Forelimb muscle (tissue), 1 donor: ENCODE measurements around the gene DLGAP1. TPM values are rescaled to one million over a fixed set of nuclear protein-coding genes. Genes with fewer than 3 reads are reported as not detected.
"Not testable (repeated sequence)": the region's sequence is repeated elsewhere in the genome, so short reads cannot be mapped to it uniquely, and the experiment has no call there.

Experiments
- DNase-seq: peaks from one replicate; pipeline ENCODE4 v3.0.0-alpha.2; 2013; ENCODE audit warnings: low read depth
- polyA plus RNA-seq: library from polyadenylated mRNA; unstranded; fragments of 120-200 nt; gene quantifications from one replicate; pipeline ENCODE4 v1.2.1, GENCODE V29; 2013; ENCODE audit not compliant: insufficient read length

Gene DLGAP1
- 1.9 TPM for polyA plus RNA-seq

DNA sequence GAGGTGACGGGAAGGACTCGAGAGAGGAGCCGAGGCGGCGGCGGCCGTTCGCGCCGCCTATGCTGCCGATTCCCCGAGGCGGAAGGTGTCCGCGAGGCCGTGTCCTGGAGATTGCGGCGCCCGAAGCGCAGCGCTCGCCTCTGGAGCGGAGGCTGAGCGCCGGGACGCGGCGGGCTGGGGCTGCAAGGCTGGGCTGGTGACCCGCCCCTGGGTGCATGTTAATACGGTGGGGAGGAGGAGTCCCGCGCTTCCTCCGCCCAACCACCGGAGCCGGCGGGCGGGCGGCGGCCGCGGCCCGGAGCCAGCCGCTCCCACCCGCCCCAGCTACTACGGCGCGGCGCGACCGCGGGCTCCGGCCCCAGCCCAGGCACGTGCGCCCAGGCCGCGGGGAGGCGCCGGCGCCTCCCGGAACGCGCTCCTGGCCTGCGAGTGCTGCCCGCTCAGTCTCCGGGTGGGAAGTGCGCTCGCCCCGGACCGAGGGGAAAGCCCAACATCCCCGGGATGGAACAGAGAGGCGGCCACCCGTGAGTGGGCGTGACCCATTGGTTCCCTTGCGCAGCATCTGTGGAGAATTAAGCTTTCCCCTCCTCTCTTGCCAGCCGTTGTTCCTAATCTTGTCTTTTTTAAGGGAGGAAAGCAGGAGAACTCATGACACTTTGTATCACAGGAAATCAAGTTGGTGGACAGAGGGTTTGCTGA is at the start of gene DLGAP1:
Gene DLGAP1 (minus strand): TSS at position 195 of the 699 bp plus-strand sequence.
- DNase-seq, result peak; percentile 25

DNA sequence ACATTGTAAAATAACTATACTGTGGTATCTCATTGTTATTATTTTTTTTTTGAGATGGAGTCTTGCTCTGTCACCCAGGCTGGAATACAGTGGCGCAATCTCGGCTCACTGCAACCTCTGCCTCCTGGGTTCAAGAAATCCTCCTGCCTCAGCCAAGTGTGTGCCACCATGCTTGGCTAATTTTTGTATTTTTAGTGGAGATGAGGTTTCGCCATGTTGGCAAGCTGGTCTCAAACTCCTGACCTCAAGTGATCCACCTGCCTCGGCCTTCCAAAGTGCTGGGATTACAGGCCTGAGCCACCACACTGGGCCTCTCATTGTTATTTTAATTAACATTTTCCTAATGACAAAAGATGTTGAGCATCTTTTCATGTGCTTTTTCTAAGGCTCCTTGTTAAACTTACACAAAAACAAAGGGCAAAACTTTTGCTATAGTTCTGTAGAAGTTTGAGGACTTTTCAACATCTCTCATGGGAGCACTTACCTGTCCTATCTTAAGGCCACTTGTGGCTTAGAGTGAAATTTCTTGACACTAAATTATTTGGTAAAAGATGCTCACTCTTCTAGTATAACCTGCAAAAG is 39.7 kb upstream of the DLGAP1 start:
- not testable (repeated sequence) for DNase-seq

GRCh38 chr18:4468511-4468910 is 13.4 kb upstream of the DLGAP1 start:
- no peak for DNase-seq

DNA sequence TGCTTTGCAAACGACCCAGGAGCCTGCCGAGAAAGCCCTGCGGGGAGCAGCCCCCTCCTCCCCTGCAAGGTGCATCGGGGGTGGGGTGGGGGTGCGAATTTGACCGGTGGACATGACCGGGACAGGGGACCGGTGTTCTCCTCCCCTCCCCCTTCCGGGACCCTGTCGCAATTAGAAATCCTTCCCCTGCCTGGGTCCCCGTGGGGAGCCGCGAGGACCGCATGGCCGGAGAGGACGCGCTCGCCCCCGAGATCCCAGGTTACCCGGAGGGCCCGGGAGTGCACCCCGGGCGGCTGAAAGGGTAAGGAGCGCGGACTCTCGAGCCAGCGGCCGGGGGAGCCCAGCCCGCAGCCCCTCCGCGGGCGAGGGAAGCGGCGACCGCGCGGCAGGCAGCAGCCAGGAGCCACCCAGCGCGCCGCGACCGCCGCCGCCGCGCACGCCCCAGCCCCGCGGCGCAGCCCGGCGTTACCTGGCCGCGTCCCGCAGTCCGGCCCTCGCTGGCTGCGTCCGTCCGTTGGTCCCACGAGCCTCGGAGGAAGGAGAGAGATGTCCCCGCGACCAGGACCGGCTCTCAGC is 482 bp downstream of the DLGAP1 start:
- DNase-seq, result no peak

- DNase-seq, result no peak
These were observed 1.1 kb downstream of the DLGAP1 start for GRCh38 chr18:4453874-4454536.

- no peak for DNase-seq
These were observed 1.6 kb downstream of the DLGAP1 start for GRCh38 chr18:4453567-4453873.

DNA sequence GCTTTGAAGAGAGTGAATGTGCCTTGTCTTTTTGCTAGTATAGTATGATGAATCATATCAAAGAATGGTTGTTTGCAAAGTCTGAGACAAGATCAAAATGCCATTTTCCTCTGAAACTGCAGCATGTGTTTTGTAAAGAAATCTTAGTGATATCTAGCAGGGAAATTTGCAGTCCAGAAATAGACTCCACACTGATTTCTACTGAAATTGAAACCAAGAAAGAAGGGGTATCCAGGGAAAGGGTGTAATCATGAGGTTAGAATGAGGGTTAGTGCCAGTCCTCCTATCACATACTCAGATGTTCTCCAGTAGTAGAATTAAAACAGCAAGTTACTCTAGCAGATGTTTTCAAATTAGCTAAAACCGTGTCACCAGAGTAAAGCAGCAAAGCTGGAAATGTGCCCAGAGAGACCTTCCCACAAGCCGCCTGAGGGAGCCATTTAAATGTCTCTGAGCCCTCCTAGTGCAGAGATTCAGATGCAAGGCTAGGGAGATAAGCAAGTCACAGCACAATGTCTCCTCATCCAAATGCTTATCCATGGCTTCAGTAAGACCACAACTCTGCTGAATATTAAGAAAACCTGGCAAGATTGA is 4.9 kb downstream of the DLGAP1 start:
- DNase-seq, result no peak

GRCh38 chr18:4445902-4446301 is 9.2 kb downstream of the DLGAP1 start:
- DNase-seq, result no peak

DNA sequence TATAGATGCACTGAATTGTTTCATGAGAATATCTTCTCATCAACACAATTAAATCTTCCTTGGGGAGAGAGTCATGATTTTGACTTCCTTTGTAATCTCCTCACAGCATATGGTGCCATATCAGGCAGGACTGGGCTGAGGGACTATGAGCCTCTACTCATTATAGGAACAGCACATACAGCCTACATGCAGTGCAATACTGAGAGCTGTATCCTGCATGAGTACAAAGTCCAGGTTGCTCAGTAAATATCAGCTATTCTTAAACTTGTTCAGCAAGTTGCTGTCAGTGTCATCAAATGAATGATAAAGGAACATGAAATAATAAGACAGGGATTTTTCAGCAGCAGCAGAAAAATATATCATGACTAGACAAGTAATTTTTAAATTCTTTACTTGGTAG is 10.8 kb downstream of the DLGAP1 start:
- DNase-seq, result no peak

- DNase-seq, result no peak
These were observed 14.0 kb downstream of the DLGAP1 start for GRCh38 chr18:4441098-4441497.

DNA sequence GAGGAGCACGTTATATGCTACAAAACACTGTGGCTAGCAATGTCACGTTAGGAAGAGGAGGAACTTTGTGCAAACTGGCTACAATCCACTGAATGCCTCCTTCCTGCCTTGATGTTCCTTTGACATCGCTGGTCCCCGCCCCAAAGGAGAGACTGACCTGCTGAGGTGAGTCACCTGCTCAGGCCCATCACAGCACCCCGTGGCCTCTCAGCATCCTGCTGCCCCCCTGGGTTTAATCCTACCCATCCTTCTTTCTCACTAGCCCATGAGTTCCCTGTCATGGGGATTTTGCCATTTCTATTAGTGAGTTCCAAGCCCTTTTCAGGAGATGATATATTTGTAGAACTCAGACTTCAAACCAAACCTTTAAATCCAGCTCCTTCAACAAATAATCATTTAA is 16.2 kb downstream of the DLGAP1 start:
- no peak for DNase-seq

DNA sequence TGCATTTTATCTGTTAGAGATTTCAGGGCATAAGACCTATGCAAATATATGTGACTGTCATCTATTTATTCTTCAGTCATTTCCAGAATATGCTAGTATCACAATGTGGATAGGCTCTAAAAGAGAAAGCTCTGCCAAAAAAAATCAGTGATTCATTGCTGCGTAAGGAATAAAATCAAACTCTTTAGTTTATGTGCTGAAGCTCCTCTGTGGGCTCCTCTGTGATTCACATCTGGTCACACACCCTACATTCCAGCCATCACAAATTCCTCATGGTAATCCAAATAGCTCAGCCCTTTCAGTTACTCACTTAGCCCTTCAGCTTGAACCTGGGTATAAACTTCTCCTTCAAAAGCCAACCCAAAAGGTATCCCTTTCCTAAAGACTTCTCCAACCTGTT is 21.4 kb downstream of the DLGAP1 start:
- no peak for DNase-seq

GRCh38 chr18:4430836-4431235 is 24.3 kb downstream of the DLGAP1 start:
- DNase-seq, result no peak

DNA sequence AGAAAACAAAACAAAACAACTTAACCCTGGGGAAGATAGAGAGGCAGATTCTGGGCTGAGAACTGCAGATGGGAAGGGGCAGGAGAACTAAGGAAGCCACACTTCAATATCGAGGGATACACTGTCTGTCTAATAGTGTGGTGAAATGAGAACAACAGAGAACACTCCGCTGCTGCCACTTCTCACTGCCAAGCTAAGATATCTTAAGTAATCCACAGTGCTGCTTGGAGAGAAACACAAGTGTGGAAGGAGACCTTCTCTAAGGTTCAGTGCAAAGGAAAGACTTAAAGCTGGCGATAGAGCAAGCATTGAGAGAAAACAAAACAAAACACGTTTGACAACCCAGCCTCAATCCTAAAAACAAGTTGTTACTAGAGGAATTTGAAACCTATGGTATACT is 37.4 kb downstream of the DLGAP1 start:
- DNase-seq, result no peak

- no peak for DNase-seq
These were observed 38.1 kb downstream of the DLGAP1 start for GRCh38 chr18:4416976-4417375.

DNA sequence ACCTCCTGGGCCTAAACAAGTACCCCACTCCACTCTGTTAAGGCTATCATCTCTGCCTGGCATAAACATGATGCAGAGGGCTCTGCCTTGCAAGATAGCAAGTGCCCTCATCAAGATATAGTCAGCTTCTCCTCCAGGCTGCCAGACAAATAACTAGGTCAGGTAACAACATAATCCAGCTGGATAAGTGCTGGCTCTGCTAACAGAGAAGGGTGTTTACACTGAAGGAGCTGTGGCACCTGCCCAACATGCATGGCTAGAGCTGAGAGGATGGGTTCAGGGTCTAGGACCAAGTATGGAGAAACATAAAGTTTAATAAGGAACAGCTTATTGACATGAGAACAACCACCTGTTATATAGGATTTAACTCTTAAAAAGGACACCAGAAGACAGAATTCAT is 42.8 kb downstream of the DLGAP1 start:
- no peak for DNase-seq

DNA sequence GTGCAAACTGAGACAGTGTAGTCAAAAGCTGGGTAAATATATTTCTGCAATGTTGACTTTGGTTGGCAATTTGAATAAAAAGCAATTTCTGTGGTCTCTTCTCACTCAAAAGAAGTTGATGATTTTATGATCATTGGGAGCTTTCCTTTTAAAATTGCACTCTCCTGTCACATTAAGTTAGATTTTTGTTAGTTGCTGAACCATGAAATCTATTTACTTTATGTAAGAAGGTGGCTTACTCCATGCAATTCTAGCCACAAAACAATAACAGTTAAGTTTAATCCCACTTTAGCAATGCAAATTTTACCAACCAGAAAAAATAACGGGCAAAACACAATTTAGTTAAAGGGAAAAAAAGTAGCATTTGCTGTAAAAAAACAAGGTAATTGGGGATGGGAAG is 48.3 kb downstream of the DLGAP1 start:
- DNase-seq, result no peak

- DNase-seq, result no peak
These were observed 49.1 kb downstream of the DLGAP1 start for GRCh38 chr18:4405965-4406364.

GRCh38 chr18:4403836-4404235 is 51.3 kb downstream of the DLGAP1 start:
- no peak for DNase-seq

DNA sequence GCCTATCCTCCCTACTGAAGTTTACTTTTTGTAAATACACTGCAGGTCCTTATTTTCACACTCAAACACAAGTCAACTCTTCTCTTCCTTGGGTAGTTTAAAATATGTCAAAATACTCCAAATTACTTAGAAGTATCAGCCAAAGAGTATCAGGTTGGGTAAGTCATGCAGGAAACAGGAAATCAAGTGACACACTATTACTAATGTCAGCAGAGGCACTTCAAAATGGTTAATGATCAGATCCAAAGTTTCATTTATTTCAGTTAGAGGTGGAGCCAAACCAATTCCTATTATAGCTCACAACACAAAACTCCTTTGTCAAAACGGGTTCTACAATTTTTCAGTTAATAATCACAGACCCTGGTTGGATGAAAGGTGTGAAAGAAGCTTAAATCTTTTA is 54.2 kb downstream of the DLGAP1 start:
- DNase-seq, result no peak

- DNase-seq, result no peak
These were observed 55.2 kb downstream of the DLGAP1 start for GRCh38 chr18:4399929-4400328.

DNA sequence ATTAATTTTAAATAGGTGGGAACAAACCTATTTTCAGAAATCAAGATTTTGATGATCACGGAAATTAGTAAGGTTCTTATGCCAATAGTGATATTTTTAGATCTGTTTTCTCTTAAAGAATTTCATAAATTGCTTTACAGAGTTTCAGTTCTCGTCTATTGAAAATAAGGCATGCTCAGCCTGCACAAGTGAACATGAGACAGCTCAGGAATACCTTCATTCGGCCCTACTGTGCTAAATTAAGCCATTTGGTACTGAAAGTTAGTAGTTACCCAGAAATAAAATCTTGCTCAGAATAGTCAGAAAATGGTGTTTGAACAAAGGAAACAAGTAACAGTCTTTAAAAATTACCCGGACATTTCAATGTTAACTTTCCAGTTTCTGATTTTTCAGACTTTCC is 60.4 kb downstream of the DLGAP1 start:
- DNase-seq, result no peak

DNA sequence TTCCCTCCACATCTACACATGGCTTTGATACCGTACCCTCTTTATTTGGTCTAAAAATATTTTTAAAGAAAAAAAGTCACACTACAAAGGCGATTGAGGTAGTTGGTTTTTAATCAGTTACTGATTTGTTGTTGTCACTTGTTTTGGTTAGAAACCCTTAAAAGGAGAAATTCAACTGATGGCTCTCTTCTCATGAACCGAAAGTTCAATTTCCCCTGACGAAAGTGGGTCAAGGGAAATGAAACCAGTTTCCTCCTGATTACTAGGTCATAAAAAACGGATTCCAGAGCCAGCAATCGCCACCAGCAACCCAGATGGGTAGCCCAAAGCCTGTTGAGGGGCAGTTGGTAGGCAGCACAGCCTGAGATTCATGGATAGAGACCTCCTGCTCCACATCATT is 63.2 kb downstream of the DLGAP1 start:
- DNase-seq, result no peak
